Measurements from ENCODE around the gene TP53RK. TPM values are rescaled to one million over a fixed set of nuclear protein-coding genes. Genes with fewer than 3 reads are reported as not detected.

The TP53RK gene
- total RNA-seq, 4 donors from 2014 or later = 20.2 to 49.6 (median 36.1) TPM

DNA sequence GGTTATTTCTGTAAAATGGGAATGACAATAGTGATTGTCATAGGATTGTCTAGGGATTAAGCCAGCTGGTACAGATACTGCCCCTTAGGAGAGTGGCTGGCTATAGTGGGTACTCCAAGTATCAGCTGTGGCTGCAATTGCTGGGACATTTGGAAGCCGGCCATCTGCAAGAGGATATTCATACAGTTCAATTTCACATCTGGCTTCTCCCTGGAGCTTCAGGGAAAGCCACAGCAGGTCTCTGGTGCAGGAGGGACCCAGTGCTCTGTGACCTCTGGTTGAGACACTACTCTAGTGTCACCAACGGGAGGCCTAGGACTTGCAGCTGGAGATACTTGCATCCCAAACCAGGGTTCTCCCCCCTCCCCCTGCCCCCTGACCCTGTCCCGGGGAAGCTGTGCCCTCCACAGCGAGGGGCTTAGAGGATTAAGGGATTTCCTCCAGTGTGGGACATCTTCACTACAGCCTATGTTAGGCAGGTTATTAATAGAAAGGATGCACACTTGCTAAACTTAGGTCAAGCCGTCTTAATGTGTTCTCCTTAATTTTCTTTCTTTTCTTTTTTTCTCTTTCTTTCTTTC lies 22.9 kb upstream of the TP53RK start:
- Histone ChIP-seq H3K36me3 (no peaks in the 10 kb centered on the region), H3K27ac (no peak overlapping the region), H3K4me3 (replicated peaks in 1 of 3) (no peak overlapping the region), H3K27me3 (no peaks in the 10 kb centered on the region), H3K9me3 (no peaks in the 10 kb centered on the region), H3K4me1 (peaks cover 37 to 65% of the 10 kb centered on the region in 2 donors)
- DNase-seq = no peak
- 76 to 84% methylated on average over 5 of the region's 5 CpGs for WGBS, 2 donors
- TF ChIP-seq, protein P1, sequence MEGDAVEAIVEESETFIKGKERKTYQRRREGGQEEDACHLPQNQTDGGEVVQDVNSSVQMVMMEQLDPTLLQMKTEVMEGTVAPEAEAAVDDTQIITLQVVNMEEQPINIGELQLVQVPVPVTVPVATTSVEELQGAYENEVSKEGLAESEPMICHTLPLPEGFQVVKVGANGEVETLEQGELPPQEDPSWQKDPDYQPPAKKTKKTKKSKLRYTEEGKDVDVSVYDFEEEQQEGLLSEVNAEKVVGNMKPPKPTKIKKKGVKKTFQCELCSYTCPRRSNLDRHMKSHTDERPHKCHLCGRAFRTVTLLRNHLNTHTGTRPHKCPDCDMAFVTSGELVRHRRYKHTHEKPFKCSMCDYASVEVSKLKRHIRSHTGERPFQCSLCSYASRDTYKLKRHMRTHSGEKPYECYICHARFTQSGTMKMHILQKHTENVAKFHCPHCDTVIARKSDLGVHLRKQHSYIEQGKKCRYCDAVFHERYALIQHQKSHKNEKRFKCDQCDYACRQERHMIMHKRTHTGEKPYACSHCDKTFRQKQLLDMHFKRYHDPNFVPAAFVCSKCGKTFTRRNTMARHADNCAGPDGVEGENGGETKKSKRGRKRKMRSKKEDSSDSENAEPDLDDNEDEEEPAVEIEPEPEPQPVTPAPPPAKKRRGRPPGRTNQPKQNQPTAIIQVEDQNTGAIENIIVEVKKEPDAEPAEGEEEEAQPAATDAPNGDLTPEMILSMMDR (IDR thresholded peaks at IDR 0.05) = no peak
- no peak for TF ChIP-seq POLR2A (IDR thresholded peaks at IDR 0.05)
- intact Hi-C loops (cut with DNase I) = no loop called here

DNA sequence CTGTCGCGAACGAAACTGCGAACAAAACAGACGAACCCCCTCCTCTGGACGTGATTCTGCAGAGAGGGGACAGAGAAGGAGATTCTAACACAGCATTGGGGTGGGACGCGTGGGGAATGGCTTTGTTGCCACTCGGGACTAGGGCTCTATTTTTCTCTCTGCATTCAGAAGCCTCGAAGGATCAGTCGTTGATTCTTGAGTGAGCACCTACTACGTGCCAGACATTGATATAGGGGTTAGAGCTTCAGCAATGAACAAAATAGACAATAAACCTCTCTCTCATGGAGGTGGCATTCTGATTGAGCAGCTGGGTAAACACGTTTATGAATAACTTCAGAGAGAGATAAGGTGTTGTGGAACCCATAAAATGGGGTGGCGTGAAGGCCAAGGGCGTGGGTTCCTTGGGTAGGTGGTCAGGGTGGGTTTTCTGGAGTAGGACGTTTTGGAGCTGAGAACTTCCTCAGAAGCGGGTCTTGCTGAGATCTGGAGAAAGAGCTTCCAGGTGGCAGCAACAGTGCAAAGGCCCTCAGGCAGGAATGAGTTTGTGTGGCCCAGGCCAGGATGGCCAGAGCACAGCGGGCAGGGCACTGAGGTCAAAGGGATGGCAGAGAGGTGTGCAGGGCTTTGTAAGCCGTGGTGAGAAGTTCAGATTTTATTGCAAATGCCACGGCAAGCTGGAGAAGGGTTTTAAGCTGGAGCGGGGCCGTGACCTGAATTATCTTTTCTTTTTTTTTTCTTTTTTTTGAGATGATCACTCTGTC lies 21.1 kb upstream of the TP53RK start:
- no peak for DNase-seq
- H3K27ac ChIP-seq = peak overlapping the region; percentile 90 to 97 (median 92)
- WGBS, 2 donors = 37 to 41% methylated on average over 22 of the region's 22 CpGs
- TF ChIP-seq POLR2A (IDR thresholded peaks at IDR 0.05) = no peak
- TF ChIP-seq, protein P1 (IDR thresholded peaks at IDR 0.05) = no peak
- peak overlapping the region; percentile 24 to 84 (median 78) for H3K4me3 ChIP-seq (replicated peaks in 1 of 3)
- peaks cover 37 to 61% of the 10 kb centered on the region in 2 donors for H3K4me1 ChIP-seq
- H3K9me3 ChIP-seq = no peaks in the 10 kb centered on the region
- intact Hi-C loops (cut with DNase I) = no loop called here
- no peaks in the 10 kb centered on the region for H3K27me3 ChIP-seq
- H3K36me3 ChIP-seq = no peaks in the 10 kb centered on the region

DNA sequence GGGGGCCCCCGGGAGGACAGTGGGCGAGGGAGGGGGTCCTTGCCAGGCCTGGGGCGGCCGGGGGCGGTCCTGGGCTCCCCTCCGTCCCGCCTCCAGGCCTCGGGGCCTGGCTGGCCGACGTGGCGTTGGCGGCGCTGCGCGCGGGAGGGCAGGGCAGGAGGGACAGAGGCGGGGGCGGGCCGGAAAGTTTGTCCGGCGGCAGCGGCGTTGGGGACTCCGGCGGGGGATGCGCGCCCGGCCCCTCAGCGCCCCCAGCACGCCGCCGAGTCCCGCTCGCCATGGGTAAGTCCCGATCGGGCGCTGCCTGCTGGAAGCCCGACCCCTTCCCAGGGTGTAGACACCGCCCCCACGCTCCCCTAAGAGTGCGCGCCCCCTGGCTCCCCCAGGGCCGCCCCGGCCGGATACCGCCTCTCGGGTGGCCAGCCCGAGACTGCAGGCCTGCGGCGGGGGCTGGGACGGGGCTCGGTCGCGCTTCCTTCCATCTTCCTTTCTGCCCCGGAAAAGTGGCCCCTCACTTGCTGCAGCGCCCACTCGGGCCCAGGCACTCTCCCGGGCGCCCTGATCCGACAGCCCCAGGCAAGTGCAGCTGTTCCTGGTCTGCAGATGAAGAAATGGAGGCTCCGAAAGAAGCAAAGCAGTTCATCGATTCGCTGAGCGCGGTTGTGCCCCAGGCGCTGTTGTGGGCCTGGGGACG lies 20.4 kb upstream of the TP53RK start, which contains the start of gene SLC2A10:
SLC2A10 (plus strand) TSS at position 191 of the 694 bp plus-strand sequence; CDS start at position 279, 88 bp downstream.
- WGBS, 2 donors = 0 to 2% methylated on average over 7 to 19 of the region's 67 CpGs
- no peaks in the 10 kb centered on the region for H3K36me3 ChIP-seq
- peak within 1 kb of the TSS; percentile 24 to 84 (median 78) for H3K4me3 ChIP-seq (replicated peaks in 1 of 3)
- peak in 1 of 2 donors; percentile 79 for TF ChIP-seq POLR2A (IDR thresholded peaks at IDR 0.05)
- TF ChIP-seq, protein P1 (IDR thresholded peaks at IDR 0.05) = peak in 1 of 6 experiments; percentile 9
- intact Hi-C loops (cut with DNase I) = no loop called here
- H3K27me3 ChIP-seq = no peaks in the 10 kb centered on the region
- H3K27ac ChIP-seq = peak within 1 kb of the TSS; percentile 90 to 97 (median 92)
- DNase-seq = peak; percentile 77 to 82
- no peaks in the 10 kb centered on the region for H3K9me3 ChIP-seq
- H3K4me1 ChIP-seq = peaks cover 37 to 54% of the 10 kb centered on the region in 2 donors

DNA sequence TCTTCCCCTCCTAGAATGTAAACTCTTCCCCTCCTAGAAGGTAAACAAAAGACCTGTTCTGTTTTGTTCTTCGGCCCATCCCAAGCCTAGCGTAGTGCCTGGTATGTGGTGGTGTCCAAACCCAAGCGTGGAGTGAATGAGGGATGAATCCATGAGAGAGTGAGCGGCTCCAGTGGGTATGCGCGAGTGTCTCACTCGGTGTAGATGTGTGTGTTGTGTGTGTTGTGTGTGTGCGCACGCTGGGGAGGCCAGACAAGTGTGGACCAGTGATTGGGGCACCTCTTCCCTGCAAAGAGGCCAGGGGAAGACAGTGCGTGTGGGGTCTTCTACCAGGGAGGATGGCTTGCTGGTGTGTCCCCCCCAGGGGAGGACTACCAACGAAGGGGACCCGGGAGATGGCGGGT lies 19.8 kb upstream of the TP53RK start:
- intact Hi-C loops (cut with DNase I) = no loop called here
- TF ChIP-seq POLR2A (IDR thresholded peaks at IDR 0.05) = no peak
- TF ChIP-seq, protein P1 (IDR thresholded peaks at IDR 0.05) = no peak
- peak overlapping the region in 1 of 3 donors; percentile 84 for H3K4me3 ChIP-seq (replicated peaks in 1 of 3)
- no peaks in the 10 kb centered on the region for H3K27me3 ChIP-seq
- H3K36me3 ChIP-seq = no peaks in the 10 kb centered on the region
- peak; percentile 23 to 32 for DNase-seq
- 58 to 74% methylated on average over 10 to 12 of the region's 13 CpGs for WGBS, 2 donors
- peaks cover 37 to 52% of the 10 kb centered on the region in 2 donors for H3K4me1 ChIP-seq
- no peaks in the 10 kb centered on the region for H3K9me3 ChIP-seq
- peak overlapping the region; percentile 90 to 97 (median 92) for H3K27ac ChIP-seq
